Erythroblast (primary cell): ENCODE results near the gene TOR3A.

Experiments used
- GATA1 ChIP-seq: IDR thresholded peaks from 2 replicates; pipeline ENCODE4 v1.6.1; 2011; ENCODE audit warnings: low read depth, mild to moderate bottlenecking, control low read depth, low read length, moderate library complexity
- POLR2A ChIP-seq: IDR thresholded peaks from 2 replicates; pipeline ENCODE4 v1.6.1; 2011; ENCODE audit warnings: mild to moderate bottlenecking, low read length

DNA sequence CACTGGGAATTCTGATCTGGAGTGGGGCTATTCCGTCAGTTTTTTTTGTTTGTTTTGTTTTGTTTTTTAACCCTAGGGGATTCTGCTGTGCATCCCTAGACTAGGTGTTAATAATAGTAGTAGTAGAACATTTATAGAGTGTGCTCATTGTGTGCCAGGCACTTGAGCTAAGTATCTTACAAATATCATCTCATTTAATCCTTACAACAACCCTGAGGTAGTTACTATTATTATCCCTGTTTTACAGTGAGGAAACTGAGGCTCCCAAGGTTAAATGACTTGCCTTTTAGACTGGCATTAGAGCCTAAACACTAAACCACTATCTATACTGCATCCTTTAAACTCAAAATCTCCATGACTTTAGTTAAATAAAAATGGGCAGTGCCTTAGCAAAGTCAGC is 22.1 kb downstream of the TOR3A start:
- no peak for TF ChIP-seq POLR2A
- no peak for TF ChIP-seq GATA1
